ENCODE results near the gene DEPDC5.

GRCh38 chr22:31953261-31953660, 199.4 kb downstream of the DEPDC5 start:
- TF ChIP-seq CTCF (IDR thresholded peaks at IDR 0.05), result no peak
- no peak for TF ChIP-seq POLR2A (IDR thresholded peaks at IDR 0.05)
- TF ChIP-seq EP300 (IDR thresholded peaks at IDR 0.05), result no peak

All from sigmoid colon (tissue), 4 donors.